A549 (cell line): ENCODE measurements around the gene PIGU. TPM values are rescaled to one million over a fixed set of nuclear protein-coding genes. Genes with fewer than 3 reads are reported as not detected.

Source experiments
- ATAC-seq, 2 experiments: fragments of 200-7000 bp in 1 of 2; fragments of >200 bp in 1 of 2; cut with Nextera tagmentation in 1 of 2; cut with Tn5 transposase in 1 of 2; 3 replicates each; pipeline versions ENCODE4 v1.8.0 to v1.9.1; 2018 to 2020; ENCODE audit warnings: mild to moderate bottlenecking in 1 of 2, moderate library complexity in 1 of 2
- CTCF ChIA-PET: fragments of 300-600 bp; sonication (Branson Sonifier 250); formaldehyde crosslinking; extraction: SDS; loops from one replicate; lab custom pipeline; 2021; ENCODE audit warnings: antibody characterized with exemption, inconsistent platforms; lab: Yijun Ruan, JAX
- POLR2A ChIA-PET: fragments of 350-600 bp; formaldehyde crosslinking; extraction: SDS; loops from one replicate; lab custom pipeline; 2021; ENCODE audit warnings: antibody characterized with exemption, inconsistent platforms; lab: Yijun Ruan, JAX
- DNase-seq, 2 experiments: peaks; one replicate each; pipeline versions ENCODE4 v3.0.0 to v3.0.0-alpha.2; 2011 to 2016; ENCODE audit warnings: low read depth in 1 of 2, low spot score in 1 of 2
- FAIRE-seq: peaks from 2 replicates; lab custom pipeline; 2011; peaks lifted over from hg19 to GRCh38; lab: Jason Lieb, UNC
- H3K27ac ChIP-seq, 2 experiments: fragments of >200 bp; sonication (Bioruptor Twin); formaldehyde crosslinking; 3 replicates each; pipeline ENCODE4 v1.5.1; 2016 to 2017
- H3K4me1 ChIP-seq: fragments of >200 bp; sonication (Bioruptor Twin); formaldehyde crosslinking; 3 replicates; pipeline ENCODE4 v1.6.1; 2016
- H3K4me2 ChIP-seq: fragments of >200 bp; sonication (Bioruptor Twin); formaldehyde crosslinking; 3 replicates; pipeline ENCODE4 v1.6.1; 2016
- H3K4me3 ChIP-seq: fragments of >200 bp; sonication (Bioruptor Twin); formaldehyde crosslinking; 3 replicates; pipeline ENCODE4 v1.5.1; 2016
- H3K9me3 ChIP-seq: fragments of >200 bp; sonication (Bioruptor Twin); formaldehyde crosslinking; 3 replicates; pipeline ENCODE4 v1.6.1; 2016
- BHLHE40 ChIP-seq: IDR thresholded peaks from 2 replicates; pipeline ENCODE4 v1.6.1; 2012; ENCODE audit warnings: low read depth, low read length, inconsistent platforms
- CHD2 ChIP-seq: fragments of 150-350 bp; IDR thresholded peaks from 2 replicates; pipeline ENCODE4 v1.6.1; 2014; ENCODE audit warnings: low read length; ENCODE audit not compliant: partially characterized antibody
- CHD4 ChIP-seq: fragments of 200-600 bp; sonication (generic); IDR thresholded peaks from 2 replicates; pipeline ENCODE4 v1.6.1; 2016; ENCODE audit warnings: antibody characterized with exemption, mild to moderate bottlenecking, borderline replicate concordance
- EHF ChIP-seq: fragments of 250-450 bp; sonication (Bioruptor Pico); IDR thresholded peaks from 2 replicates; pipeline ENCODE4 v1.5.0; 2020; ENCODE audit warnings: mild to moderate bottlenecking
- ESRRA ChIP-seq: fragments of 150-350 bp; IDR thresholded peaks from 2 replicates; pipeline ENCODE4 v1.6.1; 2014; ENCODE audit warnings: mild to moderate bottlenecking, low read length, borderline replicate concordance
- FOSL2 ChIP-seq, 2 experiments: fragments of 450-650 bp in 1 of 2; fragments of >200 bp in 1 of 2; sonication (Bioruptor Twin) in 1 of 2; formaldehyde crosslinking; IDR thresholded peaks; 2 replicates each; pipeline versions ENCODE4 v1.5.0 to v1.6.1; 2016 to 2020; ENCODE audit warnings: mild to moderate bottlenecking in 1 of 2, moderate library complexity in 1 of 2
- GATA3 ChIP-seq: IDR thresholded peaks from 2 replicates; pipeline ENCODE4 v1.6.1; 2012; ENCODE audit warnings: borderline replicate concordance
- HEYL ChIP-seq: fragments of 250-450 bp; sonication (Bioruptor Pico); IDR thresholded peaks from 2 replicates; pipeline ENCODE4 v1.8.0; 2021; ENCODE audit warnings: mild to moderate bottlenecking, moderate library complexity
- HMGXB4 ChIP-seq: fragments of 250-450 bp; sonication (Bioruptor Pico); IDR thresholded peaks from 2 replicates; pipeline ENCODE4 v1.5.0; 2021; ENCODE audit warnings: mild to moderate bottlenecking, moderate library complexity, borderline replicate concordance
- HOXA7 ChIP-seq: fragments of 250-450 bp; sonication (Bioruptor Pico); IDR thresholded peaks from 2 replicates; pipeline ENCODE4 v1.5.0; 2020; ENCODE audit warnings: mild to moderate bottlenecking, moderate library complexity
- HOXB5 ChIP-seq: fragments of 250-450 bp; sonication (Bioruptor Pico); IDR thresholded peaks from 2 replicates; pipeline ENCODE4 v1.5.0; 2020; ENCODE audit warnings: mild to moderate bottlenecking, moderate library complexity
- JUN ChIP-seq, 2 experiments: fragments of >200 bp; sonication (Bioruptor Twin); formaldehyde crosslinking; IDR thresholded peaks; 2 replicates in 1 of 2; 3 replicates in 1 of 2; pipeline ENCODE4 v1.6.1; 2016 to 2017
- JUNB ChIP-seq: fragments of >200 bp; sonication (Bioruptor Twin); formaldehyde crosslinking; IDR thresholded peaks from 2 replicates; pipeline ENCODE4 v1.6.1; 2016
- KDM1A ChIP-seq: fragments of 200-600 bp; sonication (generic); IDR thresholded peaks from 2 replicates; pipeline ENCODE4 v1.6.1; 2016; ENCODE audit warnings: low read depth, mild to moderate bottlenecking
- MYC ChIP-seq: IDR thresholded peaks from 2 replicates; pipeline ENCODE4 v1.6.1; 2012; ENCODE audit warnings: mild to moderate bottlenecking, inconsistent platforms, low read length, improper control_type of control experiment, borderline replicate concordance
- NFE2L2 ChIP-seq: fragments of 150-350 bp; conservative IDR thresholded peaks from 2 replicates; pipeline ENCODE4 v1.6.1; 2014; ENCODE audit warnings: low read length
- NPAS2 ChIP-seq: fragments of 250-450 bp; sonication (Bioruptor Pico); IDR thresholded peaks from 2 replicates; pipeline ENCODE4 v1.8.0; 2022; ENCODE audit warnings: mild to moderate bottlenecking, moderate library complexity, borderline replicate concordance
- RFX5 ChIP-seq: fragments of 450-650 bp; IDR thresholded peaks from 2 replicates; pipeline ENCODE4 v1.7.1; 2014; ENCODE audit warnings: antibody characterized with exemption, mild to moderate bottlenecking, moderate library complexity
- TP53 ChIP-seq: fragments of 250-450 bp; sonication (Bioruptor Pico); IDR thresholded peaks from 2 replicates; pipeline ENCODE4 v1.5.0; 2021; ENCODE audit warnings: mild to moderate bottlenecking, moderate library complexity
- ZSCAN20 ChIP-seq: fragments of 250-450 bp; sonication (Bioruptor Pico); IDR thresholded peaks from 2 replicates; pipeline ENCODE4 v1.8.0; 2022; ENCODE audit warnings: mild to moderate bottlenecking, moderate library complexity
- WGBS: methylation state at CpG from one replicate; pipeline ENCODE4 v1.1.6; 2017; ENCODE audit errors: missing lambda C conversion rate; 5-methylcytosine and 5-hydroxymethylcytosine counted together
- polyA plus RNA-seq, 4 experiments: library from polyadenylated mRNA; depleted of rRNA in 3 of 4; stranded (reverse); fragments of >200 nt; fragmentation: RNase III in 1 of 4; extraction: RNeasy Plus Mini Kit Qiagen cat#74134 plus additional on column Dnase treatment in 1 of 4; gene quantifications; 2 replicates in 3 of 4; 3 replicates in 1 of 4; pipeline ENCODE4 v1.2.3, GENCODE V29; 2011 to 2017
- TF ChIP-seq, protein P1 (sequence below): IDR thresholded peaks from 2 replicates; pipeline ENCODE4 v1.6.1; 2012
- TF ChIP-seq, protein P2 (sequence below): fragments of 200-600 bp; sonication (generic); IDR thresholded peaks from 2 replicates; pipeline ENCODE4 v1.6.1; 2016; ENCODE audit warnings: antibody characterized with exemption, mild to moderate bottlenecking, moderate library complexity

The PIGU gene
- polyA plus RNA-seq, 2 of the 4 experiments (the other 2 are of a cell fraction) = 27.8 to 103 TPM

GRCh38 chr20:34541917-34542316 is 135.0 kb downstream of the PIGU start:
- ATAC-seq = no peak
- no peak for FAIRE-seq
- Histone ChIP-seq H3K9me3 (no peaks in the 10 kb centered on the region), H3K4me2 (no peak overlapping the region), H3K4me1 (no peaks in the 10 kb centered on the region), H3K4me3 (no peak overlapping the region), H3K27ac (no peak overlapping the region)
- no peak for DNase-seq
- WGBS = 93% methylated on average over 16 of the region's 16 CpGs
- TF ChIP-seq HOXA7 (CRISPR knock-in tag) = no peak
- TF ChIP-seq, protein P1, sequence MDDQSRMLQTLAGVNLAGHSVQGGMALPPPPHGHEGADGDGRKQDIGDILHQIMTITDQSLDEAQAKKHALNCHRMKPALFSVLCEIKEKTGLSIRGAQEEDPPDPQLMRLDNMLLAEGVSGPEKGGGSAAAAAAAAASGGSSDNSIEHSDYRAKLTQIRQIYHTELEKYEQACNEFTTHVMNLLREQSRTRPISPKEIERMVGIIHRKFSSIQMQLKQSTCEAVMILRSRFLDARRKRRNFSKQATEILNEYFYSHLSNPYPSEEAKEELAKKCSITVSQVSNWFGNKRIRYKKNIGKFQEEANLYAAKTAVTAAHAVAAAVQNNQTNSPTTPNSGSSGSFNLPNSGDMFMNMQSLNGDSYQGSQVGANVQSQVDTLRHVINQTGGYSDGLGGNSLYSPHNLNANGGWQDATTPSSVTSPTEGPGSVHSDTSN = no peak
- TF ChIP-seq RFX5 = no peak
- no peak for TF ChIP-seq CHD2
- TF ChIP-seq, protein P2, sequence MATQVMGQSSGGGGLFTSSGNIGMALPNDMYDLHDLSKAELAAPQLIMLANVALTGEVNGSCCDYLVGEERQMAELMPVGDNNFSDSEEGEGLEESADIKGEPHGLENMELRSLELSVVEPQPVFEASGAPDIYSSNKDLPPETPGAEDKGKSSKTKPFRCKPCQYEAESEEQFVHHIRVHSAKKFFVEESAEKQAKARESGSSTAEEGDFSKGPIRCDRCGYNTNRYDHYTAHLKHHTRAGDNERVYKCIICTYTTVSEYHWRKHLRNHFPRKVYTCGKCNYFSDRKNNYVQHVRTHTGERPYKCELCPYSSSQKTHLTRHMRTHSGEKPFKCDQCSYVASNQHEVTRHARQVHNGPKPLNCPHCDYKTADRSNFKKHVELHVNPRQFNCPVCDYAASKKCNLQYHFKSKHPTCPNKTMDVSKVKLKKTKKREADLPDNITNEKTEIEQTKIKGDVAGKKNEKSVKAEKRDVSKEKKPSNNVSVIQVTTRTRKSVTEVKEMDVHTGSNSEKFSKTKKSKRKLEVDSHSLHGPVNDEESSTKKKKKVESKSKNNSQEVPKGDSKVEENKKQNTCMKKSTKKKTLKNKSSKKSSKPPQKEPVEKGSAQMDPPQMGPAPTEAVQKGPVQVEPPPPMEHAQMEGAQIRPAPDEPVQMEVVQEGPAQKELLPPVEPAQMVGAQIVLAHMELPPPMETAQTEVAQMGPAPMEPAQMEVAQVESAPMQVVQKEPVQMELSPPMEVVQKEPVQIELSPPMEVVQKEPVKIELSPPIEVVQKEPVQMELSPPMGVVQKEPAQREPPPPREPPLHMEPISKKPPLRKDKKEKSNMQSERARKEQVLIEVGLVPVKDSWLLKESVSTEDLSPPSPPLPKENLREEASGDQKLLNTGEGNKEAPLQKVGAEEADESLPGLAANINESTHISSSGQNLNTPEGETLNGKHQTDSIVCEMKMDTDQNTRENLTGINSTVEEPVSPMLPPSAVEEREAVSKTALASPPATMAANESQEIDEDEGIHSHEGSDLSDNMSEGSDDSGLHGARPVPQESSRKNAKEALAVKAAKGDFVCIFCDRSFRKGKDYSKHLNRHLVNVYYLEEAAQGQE = no peak
- no peak for TF ChIP-seq HMGXB4 (CRISPR knock-in tag)
- TF ChIP-seq BHLHE40 = no peak
- TF ChIP-seq TP53 (CRISPR knock-in tag) = no peak
- TF ChIP-seq HEYL (CRISPR knock-in tag) = no peak
- no peak for TF ChIP-seq JUN (IDR thresholded peaks at IDR 0.05)
- no peak for TF ChIP-seq ESRRA
- no peak for TF ChIP-seq JUNB
- no peak for TF ChIP-seq HOXB5 (CRISPR knock-in tag)
- no peak for TF ChIP-seq FOSL2 (IDR thresholded peaks at IDR 0.05)
- no peak for TF ChIP-seq FOSL2 (CRISPR knock-in tag; IDR thresholded peaks at IDR 0.05)
- TF ChIP-seq KDM1A = no peak
- no peak for TF ChIP-seq NPAS2 (CRISPR knock-in tag)
- TF ChIP-seq MYC = no peak
- TF ChIP-seq CHD4 = no peak
- TF ChIP-seq EHF (CRISPR knock-in tag) = no peak
- TF ChIP-seq, all 56 proteins: peak for 0
- CTCF ChIA-PET = interaction anchor here (0.6 to 5.3 kb wide), 5 partner anchors 12 to 230 kb away, joined by 3 to 35 read pairs (median 7); no protein-coding TSS in a partner anchor
- POLR2A ChIA-PET = no interaction called here

DNA sequence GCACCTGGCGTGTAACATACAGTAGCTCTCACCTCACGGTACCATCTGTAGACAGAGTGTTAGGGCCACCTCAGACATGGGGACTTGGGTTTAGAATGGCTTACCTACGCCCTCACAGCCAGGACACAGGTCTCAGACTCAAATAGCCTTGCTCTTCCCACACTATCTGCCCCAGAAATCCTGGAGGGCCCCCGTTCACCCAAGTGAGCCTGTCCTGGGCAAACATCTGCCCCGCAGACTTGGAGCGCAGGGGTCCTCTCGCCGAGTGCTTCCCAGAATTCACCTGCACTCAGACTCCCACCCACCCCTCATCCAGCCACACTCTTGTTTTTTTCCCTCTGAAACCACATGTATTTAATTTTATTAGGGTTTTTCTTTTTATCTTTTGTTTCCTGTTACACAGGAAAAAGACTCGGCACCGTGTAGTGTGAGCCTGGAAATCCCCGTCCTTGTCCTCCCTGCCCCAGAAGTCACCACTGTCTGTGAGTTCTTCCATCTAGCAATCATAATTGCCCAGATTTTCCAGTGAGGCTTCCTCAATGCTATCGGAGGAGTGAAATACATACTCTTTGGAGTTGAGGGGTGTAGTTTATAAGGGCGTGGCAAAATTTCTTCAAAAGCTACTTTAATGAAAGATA is 135.5 kb downstream of the PIGU start:
- ChIA-PET POLR2A (no interaction called here), CTCF (interaction anchor here (1.8 to 5.3 kb wide), 2 partner anchors 11 to 229 kb away, joined by 7 to 35 read pairs; no protein-coding TSS in a partner anchor)
- Histone ChIP-seq H3K27ac (no peak overlapping the region), H3K4me2 (no peak overlapping the region), H3K4me3 (no peak overlapping the region), H3K9me3 (no peaks in the 10 kb centered on the region)
- DNase-seq (no peak), FAIRE-seq (no peak)
- WGBS = 88% methylated on average over 13 of the region's 13 CpGs
- TF ChIP-seq ZSCAN20 (no peak), GATA3 (no peak), NFE2L2 (no peak), TP53 (CRISPR knock-in tag) (no peak)
- TF ChIP-seq, all 56 proteins: peak for 0
- no peaks in the 10 kb centered on the region for H3K4me1 ChIP-seq
- ATAC-seq = no peak
